ENCODE results near the gene MYL4. TPM values are rescaled to one million over a fixed set of nuclear protein-coding genes. Genes with fewer than 3 reads are reported as not detected.
"Not testable (repeated sequence)": the region's sequence is repeated elsewhere in the genome, so short reads cannot be mapped to it uniquely, and the experiment has no call there.

MYL4 gene
- total RNA-seq, 2 experiments from 2014 or later: not detected

- TF ChIP-seq, protein P1, sequence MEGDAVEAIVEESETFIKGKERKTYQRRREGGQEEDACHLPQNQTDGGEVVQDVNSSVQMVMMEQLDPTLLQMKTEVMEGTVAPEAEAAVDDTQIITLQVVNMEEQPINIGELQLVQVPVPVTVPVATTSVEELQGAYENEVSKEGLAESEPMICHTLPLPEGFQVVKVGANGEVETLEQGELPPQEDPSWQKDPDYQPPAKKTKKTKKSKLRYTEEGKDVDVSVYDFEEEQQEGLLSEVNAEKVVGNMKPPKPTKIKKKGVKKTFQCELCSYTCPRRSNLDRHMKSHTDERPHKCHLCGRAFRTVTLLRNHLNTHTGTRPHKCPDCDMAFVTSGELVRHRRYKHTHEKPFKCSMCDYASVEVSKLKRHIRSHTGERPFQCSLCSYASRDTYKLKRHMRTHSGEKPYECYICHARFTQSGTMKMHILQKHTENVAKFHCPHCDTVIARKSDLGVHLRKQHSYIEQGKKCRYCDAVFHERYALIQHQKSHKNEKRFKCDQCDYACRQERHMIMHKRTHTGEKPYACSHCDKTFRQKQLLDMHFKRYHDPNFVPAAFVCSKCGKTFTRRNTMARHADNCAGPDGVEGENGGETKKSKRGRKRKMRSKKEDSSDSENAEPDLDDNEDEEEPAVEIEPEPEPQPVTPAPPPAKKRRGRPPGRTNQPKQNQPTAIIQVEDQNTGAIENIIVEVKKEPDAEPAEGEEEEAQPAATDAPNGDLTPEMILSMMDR (IDR thresholded peaks at IDR 0.05): no peak
- H3K27me3 Mint-ChIP-seq: no peaks in the 10 kb centered on the region
- ATAC-seq (no peak), DNase-seq (no peak)
- peaks cover 31% of the 10 kb centered on the region for H3K4me1 Mint-ChIP-seq (ENCODE audit: low read depth)
- peaks cover 10% of the 10 kb centered on the region for H3K9me3 Mint-ChIP-seq
- ChIA-PET CTCF (interaction anchor here (1.3 kb wide), 2 partner anchors 92 to 392 kb away, joined by 4 read pairs; no protein-coding TSS in a partner anchor), POLR2A (no interaction called here)
- intact Hi-C loops (cut with micrococcal nuclease): no loop called here
- H3K27ac Mint-ChIP-seq: no peak overlapping the region
- no peaks in the 10 kb centered on the region for H3K36me3 Mint-ChIP-seq (ENCODE audit: low read depth)
- no peak overlapping the region for H3K4me3 Mint-ChIP-seq
Observed at GRCh38 chr17:47223460-47223859, 14.3 kb downstream of the MYL4 start.

DNA sequence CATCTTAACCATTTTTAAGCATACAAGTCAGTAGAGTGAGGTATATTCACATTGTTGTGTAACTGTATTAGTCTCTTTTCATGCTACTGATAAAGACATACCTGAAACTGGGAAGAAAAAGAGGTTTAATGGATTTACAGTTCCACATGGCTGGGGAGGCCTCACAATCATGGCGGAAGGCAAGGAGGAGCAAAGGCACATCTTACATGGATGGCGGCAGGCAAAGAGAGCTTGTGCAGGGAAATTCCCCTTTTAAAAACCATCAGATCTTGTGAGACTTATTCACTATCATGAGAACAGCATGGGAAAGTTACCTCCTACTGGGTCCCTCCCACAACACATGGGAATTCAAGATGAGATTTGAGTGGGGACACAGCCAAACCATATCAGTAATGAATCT is 14.9 kb downstream of the MYL4 start:
- ATAC-seq; H3K36me3 Mint-ChIP-seq (ENCODE audit: low read depth); POLR2A ChIA-PET; DNase-seq; H3K27me3 Mint-ChIP-seq; intact Hi-C loops (cut with micrococcal nuclease); H3K27ac Mint-ChIP-seq; H3K4me3 Mint-ChIP-seq: not testable (repeated sequence)
- peaks cover 10% of the 10 kb centered on the region for H3K9me3 Mint-ChIP-seq
- peaks cover 25% of the 10 kb centered on the region for H3K4me1 Mint-ChIP-seq (ENCODE audit: low read depth)
- CTCF ChIA-PET: interaction anchor here (1.3 kb wide), 2 partner anchors 91 to 392 kb away, joined by 4 read pairs; no protein-coding TSS in a partner anchor

- DNase-seq: no peak
- Mint-ChIP-seq H3K9me3 (peaks cover 10% of the 10 kb centered on the region), H3K4me3 (no peak overlapping the region), H3K4me1 (ENCODE audit: low read depth) (peaks cover 23% of the 10 kb centered on the region), H3K27ac (no peak overlapping the region), H3K27me3 (no peaks in the 10 kb centered on the region), H3K36me3 (ENCODE audit: low read depth) (no peaks in the 10 kb centered on the region)
- intact Hi-C loops (cut with micrococcal nuclease): no loop called here
- ChIA-PET POLR2A (no interaction called here), CTCF (interaction anchor here (1.0 kb wide), 1 partner anchor 10 kb away, joined by 3 read pairs; no protein-coding TSS in a partner anchor)
- TF ChIP-seq, protein P1 (IDR thresholded peaks at IDR 0.05): no peak
- ATAC-seq: no peak
Observed at GRCh38 chr17:47224966-47225365, 15.8 kb downstream of the MYL4 start.

- intact Hi-C loops (cut with micrococcal nuclease): no loop called here
- ChIA-PET CTCF (interaction anchor here (1.0 to 1.5 kb wide), 2 partner anchors 10 to 90 kb away, joined by 3 to 4 read pairs; no protein-coding TSS in a partner anchor), POLR2A (no interaction called here)
- Mint-ChIP-seq H3K27ac (no peak overlapping the region), H3K36me3 (ENCODE audit: low read depth) (no peaks in the 10 kb centered on the region), H3K9me3 (peaks cover 10% of the 10 kb centered on the region), H3K4me3 (no peak overlapping the region), H3K4me1 (ENCODE audit: low read depth) (peaks cover 21% of the 10 kb centered on the region), H3K27me3 (peaks cover 4% of the 10 kb centered on the region)
- TF ChIP-seq, protein P1 (IDR thresholded peaks at IDR 0.05): no peak
- ATAC-seq: no peak
- DNase-seq: no peak
Observed at GRCh38 chr17:47225436-47225858, 16.3 kb downstream of the MYL4 start.

GRCh38 chr17:47225911-47226688 is 17.0 kb downstream of the MYL4 start:
- Mint-ChIP-seq H3K4me3 (no peak overlapping the region), H3K4me1 (ENCODE audit: low read depth) (peaks cover 16% of the 10 kb centered on the region), H3K27me3 (peaks cover 7% of the 10 kb centered on the region), H3K27ac (no peak overlapping the region), H3K36me3 (ENCODE audit: low read depth) (no peaks in the 10 kb centered on the region), H3K9me3 (peaks cover 10% of the 10 kb centered on the region)
- intact Hi-C loops (cut with micrococcal nuclease): no loop called here
- TF ChIP-seq, protein P1 (IDR thresholded peaks at IDR 0.05): no peak
- ATAC-seq (no peak), DNase-seq (no peak)
- POLR2A ChIA-PET: no interaction called here
- CTCF ChIA-PET: interaction anchor here (1.0 to 1.5 kb wide), 2 partner anchors 11 to 89 kb away, joined by 3 to 4 read pairs; no protein-coding TSS in a partner anchor

Data from activated CD8-positive, alpha-beta T cell treated with anti-CD3 and anti-CD28 coated beads for 36 hours (primary cell).